WERI-Rb-1 (cell line): ENCODE results near the gene CNTN5.

ENCODE experiments used
- DNase-seq: peaks from one replicate; pipeline ENCODE4 v3.0.0-alpha.2; 2020
- H3K27ac ChIP-seq: fragments of 250-450 bp; sonication (Bioruptor Pico); 2 replicates; pipeline ENCODE4 v1.5.1; 2020; ENCODE audit warnings: mild to moderate bottlenecking, moderate library complexity
- H3K27me3 ChIP-seq: fragments of 250-450 bp; sonication (Bioruptor Pico); 2 replicates; pipeline ENCODE4 v1.5.1; 2021; ENCODE audit warnings: mild to moderate bottlenecking, low read depth, moderate library complexity; ENCODE audit not compliant: insufficient read depth, severe bottlenecking
- H3K36me3 ChIP-seq: fragments of 250-450 bp; sonication (Bioruptor Pico); 2 replicates; pipeline ENCODE4 v1.5.1; 2020; ENCODE audit warnings: mild to moderate bottlenecking, moderate library complexity
- H3K4me3 ChIP-seq: 2 replicates; pipeline ENCODE4 v1.5.1; 2011; ENCODE audit warnings: low read depth, mild to moderate bottlenecking, control low read depth, low read length
- H3K9me3 ChIP-seq: fragments of 250-450 bp; sonication (Bioruptor Pico); 2 replicates; pipeline ENCODE4 v1.5.1; 2021; ENCODE audit warnings: mild to moderate bottlenecking, moderate library complexity; ENCODE audit not compliant: severe bottlenecking
- CTCF ChIP-seq: IDR thresholded peaks from 2 replicates; pipeline ENCODE4 v1.5.1; 2011; ENCODE audit warnings: low read depth, mild to moderate bottlenecking, control low read depth, inconsistent platforms, low read length

CNTN5 gene

GRCh38 chr11:99901175-99901574 is 880.4 kb downstream of the CNTN5 start:
- Histone ChIP-seq H3K27ac (no peak overlapping the region), H3K27me3 (no peaks in the 10 kb centered on the region), H3K4me3 (no peak overlapping the region), H3K36me3 (no peaks in the 10 kb centered on the region), H3K9me3 (no peaks in the 10 kb centered on the region)
- DNase-seq: no peak
- no peak for TF ChIP-seq CTCF

DNA sequence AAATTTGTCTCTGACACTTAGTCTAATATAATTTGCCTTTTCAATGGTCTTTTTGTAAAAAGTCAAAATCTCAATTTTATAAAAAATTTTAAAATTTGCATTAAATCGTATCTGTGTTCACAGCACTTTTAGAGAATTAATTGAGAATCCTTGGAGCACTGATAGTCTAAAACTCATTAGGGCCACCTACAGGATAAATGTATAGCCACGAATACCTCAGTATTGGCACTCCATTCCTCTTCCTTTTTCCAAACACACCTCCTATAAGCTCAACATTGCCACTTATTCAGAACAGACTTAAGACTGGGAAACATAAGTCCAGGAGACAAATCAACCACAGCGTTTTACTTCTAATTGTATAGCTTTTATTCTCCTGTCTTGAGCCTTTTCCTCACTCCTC is 890.4 kb downstream of the CNTN5 start:
- Histone ChIP-seq H3K27me3 (no peaks in the 10 kb centered on the region), H3K36me3 (no peaks in the 10 kb centered on the region), H3K4me3 (no peak overlapping the region), H3K9me3 (no peaks in the 10 kb centered on the region), H3K27ac (no peak overlapping the region)
- TF ChIP-seq CTCF: peak; percentile 31; the same call in 1 of the 2 replicates
- DNase-seq: no peak

- H3K4me3 ChIP-seq: no peak overlapping the region
- H3K27me3 ChIP-seq: no peaks in the 10 kb centered on the region
- no peaks in the 10 kb centered on the region for H3K9me3 ChIP-seq
- no peak for DNase-seq
- H3K27ac ChIP-seq: no peak overlapping the region
- TF ChIP-seq CTCF: no peak
- H3K36me3 ChIP-seq: no peaks in the 10 kb centered on the region
Measured at GRCh38 chr11:99916078-99916477, 895.3 kb downstream of the CNTN5 start.

- Histone ChIP-seq H3K27ac (no peak overlapping the region), H3K4me3 (no peak overlapping the region), H3K9me3 (no peaks in the 10 kb centered on the region), H3K27me3 (no peaks in the 10 kb centered on the region), H3K36me3 (no peaks in the 10 kb centered on the region)
- no peak for TF ChIP-seq CTCF
- DNase-seq: no peak
Measured at GRCh38 chr11:99918761-99919160, 898.0 kb downstream of the CNTN5 start.

DNA sequence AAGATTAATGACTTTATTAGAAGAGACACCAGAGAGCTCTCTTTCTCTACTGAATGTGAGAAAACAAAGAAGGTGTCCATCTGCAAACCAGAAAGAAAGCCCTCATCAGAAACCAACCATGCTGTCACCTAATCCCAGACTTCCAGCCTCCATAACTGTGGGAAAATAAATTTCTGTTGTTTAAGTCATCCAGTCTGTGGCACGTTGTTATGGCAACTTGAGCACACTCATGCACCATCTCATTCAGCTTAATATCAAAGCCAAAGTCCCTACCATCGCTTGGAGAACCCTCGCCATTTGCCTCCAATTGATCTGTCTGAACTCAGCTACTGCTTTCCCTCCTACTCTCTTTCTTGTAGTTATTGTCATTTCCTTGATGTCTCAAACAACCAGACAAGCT is 900.2 kb downstream of the CNTN5 start:
- Histone ChIP-seq H3K27ac (no peak overlapping the region), H3K27me3 (no peaks in the 10 kb centered on the region), H3K4me3 (no peak overlapping the region), H3K9me3 (no peaks in the 10 kb centered on the region), H3K36me3 (no peaks in the 10 kb centered on the region)
- no peak for DNase-seq
- no peak for TF ChIP-seq CTCF

- no peak overlapping the region for H3K27ac ChIP-seq
- no peaks in the 10 kb centered on the region for H3K9me3 ChIP-seq
- TF ChIP-seq CTCF: no peak
- no peak for DNase-seq
- no peaks in the 10 kb centered on the region for H3K36me3 ChIP-seq
- H3K27me3 ChIP-seq: no peaks in the 10 kb centered on the region
- H3K4me3 ChIP-seq: no peak overlapping the region
Measured at GRCh38 chr11:99925968-99926367, 905.2 kb downstream of the CNTN5 start.
